ENCODE measurements around the gene CTSH.
"Not testable (repeated sequence)": the region's sequence is repeated elsewhere in the genome, so short reads cannot be mapped to it uniquely, and the experiment has no call there.

The CTSH gene

DNA sequence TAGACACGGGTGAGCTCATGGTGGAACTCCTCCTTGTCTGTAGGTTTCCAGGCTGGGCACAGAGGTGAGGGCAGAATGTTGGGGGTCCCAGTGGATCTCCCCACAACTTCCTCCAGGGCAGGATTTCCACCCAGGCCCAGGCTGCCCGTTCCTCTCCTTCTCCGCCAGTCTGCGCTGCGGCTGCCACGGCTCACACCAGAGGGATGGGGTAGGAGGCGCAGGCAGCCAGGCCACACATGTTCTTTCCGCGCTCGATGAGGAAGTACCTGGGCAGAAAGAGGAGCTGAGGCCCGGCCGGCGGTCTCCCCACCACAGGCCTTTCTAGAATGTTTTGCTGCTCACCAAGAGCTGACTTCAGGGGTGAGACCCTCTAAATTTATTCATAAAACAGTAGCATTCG is 22.9 kb downstream of the CTSH start:
- no peak for DNase-seq

DNA sequence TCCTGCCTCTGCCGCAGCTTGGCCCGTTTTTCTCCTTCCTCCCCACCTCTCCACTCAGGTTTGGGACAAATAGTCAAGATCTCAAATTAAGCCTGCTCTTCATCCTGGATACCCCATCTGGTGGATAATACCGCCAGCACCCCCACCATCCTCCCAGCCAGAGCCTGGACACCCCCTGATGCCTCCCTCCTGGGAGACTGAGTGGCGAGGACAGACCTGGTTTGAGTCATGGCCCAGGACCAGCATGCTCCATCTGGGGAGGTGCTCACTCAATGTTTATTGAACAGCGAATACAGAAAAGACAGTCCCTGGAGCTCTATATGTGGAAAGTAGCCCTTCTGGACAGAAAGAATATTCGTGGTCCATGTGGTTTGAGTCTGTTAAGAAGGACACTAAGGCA is 23.3 kb downstream of the CTSH start:
- no peak for DNase-seq

DNA sequence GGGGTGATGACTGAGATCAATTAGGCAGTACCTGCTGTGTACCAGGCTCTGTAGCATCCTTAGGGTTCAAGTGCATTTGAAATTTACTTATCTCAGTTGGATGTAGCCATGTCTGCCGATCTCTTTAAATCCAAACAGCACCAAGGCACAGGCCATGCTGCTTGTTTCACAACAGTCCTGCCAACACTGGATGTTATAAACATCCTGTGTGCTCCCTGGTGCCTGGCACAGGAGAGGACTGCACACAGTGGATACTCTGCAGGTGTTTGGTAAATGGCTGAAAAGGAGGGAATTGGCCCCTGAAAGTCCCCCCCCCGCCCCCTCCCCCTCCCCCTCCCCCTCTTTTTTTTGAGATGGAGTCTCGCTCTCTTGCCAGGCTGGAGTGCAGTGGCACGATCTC is 27.0 kb downstream of the CTSH start:
- no peak for DNase-seq

DNA sequence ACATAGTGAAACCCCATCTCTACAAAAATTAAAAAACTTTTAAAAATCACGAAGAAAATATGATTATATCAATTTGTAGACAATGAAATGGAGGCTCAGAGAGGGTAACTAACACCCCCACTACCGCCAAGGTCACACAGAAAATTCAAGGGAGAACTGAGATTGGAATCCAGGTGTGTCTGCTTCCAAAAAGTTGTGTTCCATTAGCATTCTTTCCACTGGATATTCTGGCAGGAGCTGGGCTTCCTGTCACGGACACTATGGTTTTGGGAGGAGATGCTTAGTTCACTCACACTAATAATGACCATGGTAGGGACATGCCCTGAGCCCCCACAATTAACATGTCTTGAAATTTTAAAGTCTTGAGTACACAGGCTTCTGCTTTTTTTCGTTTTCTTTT is 28.8 kb downstream of the CTSH start:
- DNase-seq, result no peak

DNA sequence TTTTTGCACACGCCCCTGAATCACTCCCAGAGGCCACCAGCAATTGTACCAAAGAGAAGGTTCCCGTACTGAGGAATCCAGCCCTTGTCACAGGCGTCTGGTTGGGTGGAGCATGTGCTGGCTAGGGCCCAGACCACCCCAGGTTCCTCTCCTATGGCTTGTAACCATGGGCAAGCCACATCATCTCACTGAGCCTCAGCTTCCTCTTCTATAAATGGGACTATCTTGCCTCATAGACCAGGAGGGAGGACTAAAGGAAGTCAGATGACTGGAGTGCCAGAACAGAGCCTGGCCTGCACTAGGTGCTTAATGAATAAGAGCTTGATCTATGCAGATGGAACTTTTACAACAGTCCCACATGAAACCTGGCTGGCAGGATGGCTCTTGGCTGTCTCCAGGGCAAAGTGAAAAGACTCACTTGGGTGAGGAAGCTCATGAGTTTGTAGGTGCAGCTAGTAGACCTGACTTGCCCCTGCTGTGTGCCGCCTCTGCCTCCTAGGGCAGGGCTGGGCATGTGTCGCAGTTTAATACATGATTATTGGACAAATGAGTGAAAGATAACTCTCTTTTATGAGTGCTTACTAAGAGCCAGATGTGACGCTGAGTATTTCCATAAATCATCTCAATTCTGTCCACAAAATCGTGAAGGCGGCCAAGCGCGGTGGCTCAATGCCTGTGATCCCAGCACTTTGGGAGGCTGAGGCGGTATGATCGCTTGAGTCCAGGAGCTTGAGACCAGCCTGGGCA is 29.3 kb downstream of the CTSH start:
- DNase-seq, result no peak

DNA sequence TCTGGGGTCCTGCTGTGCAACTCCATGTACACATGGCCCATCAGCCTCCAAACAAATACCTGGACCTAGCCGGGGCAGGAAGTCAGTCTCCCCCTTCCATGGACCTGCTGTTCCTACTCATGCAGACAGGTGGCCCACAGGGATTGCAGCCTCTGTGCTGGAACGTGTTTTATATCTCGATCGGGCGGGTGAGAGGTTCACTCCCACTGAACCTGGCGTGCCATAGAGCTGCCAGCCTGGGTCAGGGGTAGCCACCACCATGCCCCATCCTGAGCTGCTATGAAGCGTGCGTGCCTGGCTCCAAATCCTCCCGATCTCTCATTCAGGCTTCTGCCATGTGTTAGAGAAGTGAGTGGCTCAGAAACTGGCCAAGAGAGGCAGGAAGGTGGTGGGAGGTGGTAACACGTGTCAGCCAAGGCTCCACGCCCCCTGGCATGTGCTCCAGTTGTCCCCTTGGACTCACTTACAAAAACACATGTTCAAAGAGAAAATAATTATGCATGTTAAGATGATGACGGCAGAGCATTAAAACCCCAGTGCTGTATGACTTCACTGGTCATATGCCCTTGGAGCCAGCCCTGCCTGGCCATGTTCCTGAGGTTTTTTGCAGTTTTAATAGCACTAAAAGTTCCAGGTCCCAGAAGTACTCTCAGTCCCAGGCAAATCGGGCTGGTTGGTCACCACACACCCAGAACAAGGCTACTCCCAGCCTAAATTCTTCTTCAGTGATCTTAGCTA is 30.6 kb downstream of the CTSH start:
- DNase-seq, result no peak

DNA sequence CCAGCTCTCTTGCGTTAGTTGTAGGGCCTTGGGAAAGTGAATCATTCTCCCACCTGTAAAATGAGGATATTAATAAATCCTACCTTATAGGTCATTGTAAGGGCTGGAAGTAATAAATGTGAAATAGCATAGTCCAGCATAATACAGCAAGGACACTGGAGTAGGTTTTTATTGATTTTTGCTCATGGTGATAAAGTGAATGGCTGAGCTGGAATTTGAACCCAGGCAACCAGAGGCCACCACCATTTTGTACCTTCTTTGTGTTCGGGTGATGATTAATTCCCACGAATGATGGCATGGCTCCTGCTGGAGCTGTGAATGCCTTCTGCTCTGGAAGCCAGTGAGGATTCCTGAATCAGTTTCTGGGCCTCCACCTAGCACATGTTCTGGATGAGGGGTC is 31.8 kb downstream of the CTSH start:
- DNase-seq, result no peak

DNA sequence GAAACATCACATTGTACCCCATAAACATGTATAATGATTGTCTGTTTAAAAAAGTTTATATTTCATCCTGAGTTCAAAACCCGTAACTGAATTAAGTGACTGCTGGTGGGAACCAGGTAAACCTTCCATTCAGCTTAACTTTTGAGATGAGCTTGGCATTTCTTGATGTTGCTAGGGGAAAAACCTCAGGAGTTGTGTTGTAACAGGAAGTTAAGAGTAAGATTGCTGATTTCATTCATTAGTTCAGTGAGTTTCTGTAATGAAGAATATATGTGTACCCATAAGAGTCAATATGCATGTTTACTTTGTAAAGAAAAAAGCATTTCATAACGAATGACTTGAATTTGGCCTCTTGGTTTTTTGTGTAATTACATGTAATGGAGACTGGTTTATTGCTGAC is 32.5 kb downstream of the CTSH start:
- no peak for DNase-seq

DNA sequence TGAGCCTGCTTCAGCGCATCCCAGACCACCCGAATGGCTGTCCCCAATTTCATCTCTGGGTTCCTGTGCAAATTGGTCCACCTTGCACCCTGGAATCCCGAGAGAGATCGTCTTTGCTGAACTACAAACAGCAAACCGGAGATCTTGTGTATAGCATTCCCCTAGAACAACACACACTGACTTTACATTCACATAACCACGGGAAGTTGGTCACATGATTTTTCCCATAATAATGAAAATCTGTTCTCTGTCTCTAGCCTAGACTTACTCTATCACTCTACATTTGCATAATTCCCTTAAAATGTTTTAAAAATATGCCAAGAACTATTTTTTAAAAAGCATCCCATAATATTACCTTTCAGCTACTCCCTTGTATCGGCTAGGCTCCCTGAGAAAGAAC is 34.6 kb downstream of the CTSH start:
- DNase-seq, result no peak

DNA sequence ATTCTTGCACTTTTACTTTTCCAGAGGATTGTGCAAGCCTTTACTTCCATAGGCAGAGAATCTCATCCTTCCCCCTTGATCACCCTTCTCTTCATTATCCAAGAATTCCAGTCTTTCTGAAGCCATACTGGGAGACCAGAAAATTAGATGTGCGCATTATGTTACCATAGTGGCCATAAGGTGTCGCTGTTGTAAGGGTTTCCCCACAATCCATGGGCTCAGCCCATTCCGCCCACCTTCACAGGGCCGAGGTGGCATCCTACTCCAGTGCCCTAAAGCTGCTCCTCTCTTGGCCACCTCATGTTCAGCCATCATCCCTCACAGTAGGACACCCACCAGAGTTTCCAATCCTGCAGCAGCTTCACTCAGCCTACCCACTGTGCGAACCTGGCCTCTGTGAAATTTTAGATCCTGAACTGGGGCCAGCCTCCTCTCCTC is 35.0 kb downstream of the CTSH start:
- peak in 1 of 2 experiments; percentile 22 for DNase-seq

DNA sequence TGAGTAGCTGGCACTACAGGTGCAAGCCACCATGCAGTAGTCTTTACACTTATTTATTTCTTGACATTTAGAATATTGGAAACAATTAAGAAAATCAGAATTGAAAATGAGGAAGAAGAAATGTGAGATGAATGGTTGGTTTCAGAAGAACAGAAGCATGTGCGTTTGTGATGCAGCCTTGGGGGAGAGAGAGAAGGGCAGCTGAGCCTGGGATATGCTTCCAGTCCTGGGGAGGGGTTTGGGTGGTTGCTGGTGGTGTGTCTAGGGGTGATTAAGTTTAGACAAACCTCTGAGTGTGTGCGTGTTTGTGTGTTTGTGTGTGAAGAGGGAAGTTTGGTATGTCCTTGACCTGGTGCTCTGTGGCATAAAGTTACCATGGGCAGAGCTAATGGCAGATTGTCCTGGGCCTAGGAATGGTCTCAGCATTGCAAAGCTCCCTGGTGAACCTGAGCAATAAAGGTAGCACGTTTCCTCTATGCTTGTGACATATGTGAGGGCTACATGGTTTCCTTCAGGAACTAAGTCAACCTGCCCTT is 35.6 kb downstream of the CTSH start:
- no peak for DNase-seq

DNA sequence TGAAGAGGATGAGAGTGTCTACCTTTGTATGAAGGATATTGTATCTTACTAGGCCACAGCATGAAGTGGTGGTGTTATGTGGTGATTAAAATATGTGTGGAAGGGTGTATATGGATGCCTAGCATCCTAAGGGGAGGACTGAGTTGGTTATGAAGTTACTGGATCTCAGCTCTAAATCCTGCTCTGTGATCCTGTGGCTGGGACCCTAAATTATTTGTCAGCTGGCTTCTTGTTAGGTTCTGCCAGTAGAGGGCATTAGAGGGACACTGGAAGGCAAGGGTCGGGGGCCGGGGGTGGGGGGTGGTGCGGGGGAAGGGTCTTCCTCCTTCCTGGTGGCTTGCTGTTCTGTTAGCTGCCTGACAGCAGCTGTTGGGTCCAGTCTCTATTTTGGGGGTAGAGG is 37.3 kb downstream of the CTSH start:
- DNase-seq, result no peak

DNA sequence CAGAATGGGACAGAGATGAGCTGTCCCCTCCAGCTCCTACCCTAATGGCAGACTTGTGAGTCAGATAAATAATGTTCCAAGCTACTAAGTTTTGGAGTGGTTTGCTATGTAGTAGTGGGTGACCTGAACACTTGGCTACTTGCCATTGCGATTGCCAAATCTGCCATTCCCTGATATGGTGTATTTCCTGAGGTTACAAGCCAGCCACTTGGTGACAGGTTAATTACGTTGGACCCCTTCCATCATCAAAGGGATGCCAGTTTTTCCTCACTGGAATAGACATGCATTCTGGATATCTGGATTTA is 38.6 kb downstream of the CTSH start:
- DNase-seq, result peak; percentile 34 to 50

DNA sequence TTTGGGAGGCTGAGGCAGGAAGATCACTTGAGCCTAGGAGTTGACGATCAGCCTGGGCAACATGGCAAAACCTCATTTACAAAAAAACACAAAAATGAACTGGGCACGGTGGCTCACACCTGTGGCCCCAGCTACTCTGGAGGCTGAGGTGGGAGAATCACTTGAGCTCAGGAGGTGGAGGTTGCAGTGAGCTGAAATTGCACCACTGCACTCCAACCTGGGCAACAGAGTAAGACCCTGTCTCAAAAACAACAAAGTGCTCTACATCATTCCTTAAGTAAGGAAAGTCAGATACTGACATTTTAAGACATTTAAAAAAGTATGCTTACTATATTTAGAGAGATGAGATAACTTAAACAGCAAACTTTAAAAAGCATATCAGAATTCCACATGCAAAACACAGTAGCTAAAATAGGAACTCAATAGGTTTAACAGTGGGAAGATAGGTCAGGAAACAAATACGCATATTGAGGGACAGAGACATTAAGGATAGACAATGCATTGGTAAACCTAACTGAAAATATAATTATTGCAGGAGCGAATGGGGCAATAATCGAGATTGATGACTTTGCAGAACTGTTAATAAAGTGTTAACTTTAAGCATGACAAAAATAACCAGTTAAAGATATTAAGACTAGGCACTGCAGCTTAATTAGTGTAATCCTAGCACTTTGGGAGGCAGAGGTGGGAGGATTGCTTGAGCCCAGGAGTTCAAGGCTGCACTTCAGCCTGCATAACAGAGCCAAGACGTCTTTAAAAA is 40.1 kb downstream of the CTSH start:
- DNase-seq, result no peak

DNA sequence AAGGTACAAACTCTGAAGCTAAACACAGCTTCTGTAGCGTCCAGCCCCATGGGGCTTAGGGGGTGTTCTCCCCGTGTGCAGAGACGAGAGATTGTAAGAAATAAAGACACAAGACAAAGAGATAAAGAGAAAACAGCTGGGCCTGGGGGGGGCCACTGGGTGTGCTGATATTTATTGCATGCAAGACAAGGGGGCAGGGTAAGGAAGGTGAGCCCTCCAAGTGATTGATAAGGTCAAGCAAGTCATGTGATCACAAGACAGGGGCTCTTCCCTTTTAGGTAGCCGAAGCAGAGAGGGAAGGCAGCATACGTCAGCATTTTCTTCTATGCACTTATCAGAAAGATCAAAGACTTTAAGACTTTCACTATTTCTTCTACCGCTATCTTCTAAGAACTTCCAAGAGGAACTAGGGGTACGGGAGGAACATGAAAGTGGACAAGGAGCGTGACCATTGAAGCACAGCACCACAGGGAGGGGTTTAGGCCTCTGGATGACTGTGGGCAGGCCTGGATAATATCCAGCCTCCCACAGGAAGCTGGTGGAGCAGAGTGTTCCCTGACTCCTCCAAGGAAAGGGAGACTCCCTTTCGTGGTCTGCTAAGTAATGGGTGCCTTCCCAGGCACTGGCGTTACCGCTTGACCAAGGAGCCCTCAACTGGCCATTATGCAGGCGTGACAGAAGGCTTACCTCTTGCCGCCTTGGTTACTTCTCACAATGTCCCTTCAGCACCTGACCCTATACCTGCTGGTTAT is 42.4 kb downstream of the CTSH start:
- not testable (repeated sequence) for DNase-seq

DNA sequence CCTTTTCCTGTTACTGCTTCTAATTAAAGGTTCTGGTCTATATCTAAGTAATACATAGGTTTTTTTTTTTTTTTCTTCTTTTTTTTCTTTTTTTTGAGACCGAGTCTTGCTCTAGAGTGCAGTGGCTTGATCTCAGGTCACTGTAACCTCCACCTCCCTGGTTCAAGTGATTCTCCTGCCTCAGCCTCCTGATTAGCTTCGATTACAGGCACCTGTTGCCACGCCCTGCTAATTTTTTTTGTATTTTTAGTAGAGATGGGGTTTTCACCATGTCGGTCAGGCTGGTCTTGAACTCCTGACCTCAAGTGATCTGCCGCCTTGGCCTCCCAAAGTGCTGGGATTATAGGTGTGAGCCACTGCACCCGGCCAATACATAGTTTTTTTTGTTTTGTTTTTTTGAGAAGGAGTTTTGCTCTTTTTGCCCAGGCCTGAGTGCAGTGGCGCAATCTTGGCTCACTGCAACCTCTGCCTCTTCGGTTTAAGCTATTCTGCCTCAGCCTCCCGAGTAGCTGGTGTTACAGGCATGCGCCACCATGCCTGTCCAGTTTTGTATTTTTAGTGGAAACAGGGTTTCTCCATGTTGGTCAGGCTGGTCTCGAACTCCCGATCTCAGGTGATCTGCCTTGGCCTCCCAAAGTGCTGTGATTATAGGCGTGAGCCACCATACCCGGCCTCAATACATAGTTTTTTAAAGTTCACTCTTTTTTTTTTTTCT is 43.9 kb downstream of the CTSH start:
- not testable (repeated sequence) for DNase-seq

DNA sequence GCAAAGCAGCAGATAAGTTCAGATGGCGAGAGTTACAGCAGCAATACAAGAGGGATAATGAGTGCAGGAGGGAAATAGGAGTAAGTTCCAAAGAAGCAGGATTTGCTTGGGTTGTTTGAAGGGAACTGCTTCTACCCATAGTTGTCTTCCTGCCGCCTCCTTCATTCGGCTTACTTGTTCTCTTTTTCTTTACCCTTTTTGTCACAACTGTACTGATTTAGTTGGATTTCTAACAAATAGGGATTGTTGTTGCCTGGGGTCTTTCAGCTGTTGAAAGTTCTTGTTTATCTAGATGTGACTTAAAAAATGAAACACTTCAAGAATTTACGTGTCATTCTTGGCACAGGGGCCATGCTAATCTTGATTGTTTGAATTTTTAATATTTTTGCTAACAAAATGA is 46.3 kb downstream of the CTSH start:
- DNase-seq, result no peak

DNA sequence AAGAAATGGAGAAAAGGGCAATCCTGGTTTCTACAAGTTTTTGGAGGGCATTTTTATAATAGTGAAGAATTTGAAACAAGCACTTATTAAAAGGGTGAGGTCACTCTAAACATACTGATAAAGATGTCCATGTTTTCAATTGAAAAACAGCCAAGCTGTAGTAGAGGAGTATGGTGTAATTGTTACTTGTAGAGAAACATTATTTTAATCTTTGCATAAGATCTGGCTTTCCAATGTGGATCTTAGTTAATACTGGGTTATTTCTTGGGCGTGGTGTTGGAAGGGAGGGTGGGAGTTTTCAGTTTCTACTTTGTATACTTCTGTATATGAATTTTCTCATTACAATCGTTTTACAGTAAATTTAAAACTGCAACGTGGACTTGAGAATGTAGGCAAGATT is 49.4 kb downstream of the CTSH start:
- no peak for DNase-seq

DNA sequence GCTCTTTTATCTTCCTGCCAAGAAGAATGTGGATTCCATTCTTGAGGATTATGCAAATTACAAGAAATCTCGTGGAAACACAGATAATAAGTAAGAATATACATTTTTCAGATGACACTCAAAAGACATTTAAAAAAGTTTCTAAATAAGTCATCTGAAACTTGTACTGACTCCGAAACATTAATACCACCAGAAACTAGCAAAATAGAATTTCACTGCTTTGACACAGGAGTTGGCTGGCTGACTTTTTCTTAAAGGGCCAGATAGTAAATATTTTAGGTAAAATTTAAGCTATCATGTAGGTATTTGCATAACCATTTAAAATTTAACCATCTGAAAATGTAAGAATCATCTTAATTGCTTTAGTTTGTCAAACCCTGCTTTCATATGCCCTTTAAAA is 51.3 kb downstream of the CTSH start:
- DNase-seq, result no peak

DNA sequence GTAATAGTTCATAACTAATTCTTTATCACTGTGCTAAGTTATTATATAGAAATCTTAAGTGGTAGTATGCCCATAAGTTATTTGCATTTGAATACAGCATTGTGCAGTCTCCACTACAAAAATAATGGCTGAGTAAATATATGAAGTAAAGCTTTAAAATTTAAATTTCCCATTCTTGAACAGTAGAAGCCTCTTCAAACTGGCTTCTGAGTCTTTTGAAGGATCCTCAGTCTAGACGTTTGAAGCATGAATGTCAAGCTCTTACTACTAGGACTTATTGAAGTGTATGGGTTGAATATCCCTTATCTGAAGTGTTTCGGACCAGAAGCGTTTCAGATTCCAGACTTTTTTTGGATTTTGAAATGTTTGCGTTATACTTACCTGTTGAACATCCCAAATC is 55.8 kb downstream of the CTSH start:
- DNase-seq, result no peak

DNA sequence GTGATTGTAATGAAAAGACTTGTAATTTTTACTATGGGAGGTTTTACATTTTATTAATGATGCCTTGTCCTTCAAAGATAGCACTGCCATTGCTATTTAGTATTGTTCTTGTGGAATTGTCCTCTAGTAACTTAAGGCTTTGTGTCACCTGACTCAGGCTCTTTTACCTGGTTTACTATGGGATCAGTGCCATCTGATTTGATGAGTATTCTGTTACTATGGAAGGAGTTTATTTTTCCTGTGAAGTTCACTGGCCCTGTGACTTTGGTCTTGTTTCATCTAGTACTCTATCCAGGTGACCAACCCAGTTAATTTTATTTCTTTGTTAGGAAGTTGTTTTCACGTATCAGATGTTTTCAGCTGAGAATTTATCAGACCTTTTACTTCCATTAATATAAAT is 63.2 kb downstream of the CTSH start:
- DNase-seq, result no peak

DNA sequence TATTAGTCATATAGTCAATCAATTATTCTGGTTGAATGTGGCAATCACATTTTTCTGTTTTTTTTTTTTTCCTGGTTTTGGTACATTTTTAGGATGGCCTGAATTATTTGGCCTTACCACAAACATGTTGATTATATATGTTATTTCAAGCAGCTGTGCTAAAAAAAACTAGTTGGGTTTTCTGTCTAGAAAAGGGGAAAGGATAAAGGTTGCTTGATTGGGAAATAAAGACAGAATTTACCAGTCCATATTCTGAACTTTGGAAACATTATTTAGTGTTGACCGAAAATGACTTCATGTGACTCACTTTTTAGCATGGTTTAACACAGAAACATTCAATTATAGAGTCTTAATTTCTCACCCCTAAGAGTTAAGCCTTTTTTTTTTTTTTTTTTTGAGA is 64.0 kb downstream of the CTSH start:
- DNase-seq, result no peak

DNA sequence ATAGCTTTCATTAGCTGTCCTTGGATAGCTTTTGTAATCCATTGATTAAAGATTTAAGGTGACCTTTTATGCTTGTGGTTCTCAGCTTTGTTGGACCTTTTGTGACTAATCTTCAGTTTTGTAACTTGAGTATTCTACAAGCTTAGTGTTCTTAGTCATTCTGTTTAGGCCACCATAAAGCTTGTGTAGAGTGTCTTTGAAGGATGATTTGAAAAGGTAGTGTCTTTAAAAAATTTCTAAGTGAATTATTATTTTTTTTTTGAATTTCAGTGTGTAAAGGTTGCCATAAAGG is 64.7 kb downstream of the CTSH start:
- DNase-seq, result peak in 1 of 2 experiments; percentile 18

All from SW 1271 (cell line).